LNCAP (cell line): ENCODE results near the gene NAA38.

Experiments
- TF ChIP-seq, protein P1 (sequence below): fragments of 450-650 bp; IDR thresholded peaks from 2 replicates; pipeline ENCODE4 v1.5.1; 2017; ENCODE audit warnings: mild to moderate bottlenecking

The NAA38 gene

DNA sequence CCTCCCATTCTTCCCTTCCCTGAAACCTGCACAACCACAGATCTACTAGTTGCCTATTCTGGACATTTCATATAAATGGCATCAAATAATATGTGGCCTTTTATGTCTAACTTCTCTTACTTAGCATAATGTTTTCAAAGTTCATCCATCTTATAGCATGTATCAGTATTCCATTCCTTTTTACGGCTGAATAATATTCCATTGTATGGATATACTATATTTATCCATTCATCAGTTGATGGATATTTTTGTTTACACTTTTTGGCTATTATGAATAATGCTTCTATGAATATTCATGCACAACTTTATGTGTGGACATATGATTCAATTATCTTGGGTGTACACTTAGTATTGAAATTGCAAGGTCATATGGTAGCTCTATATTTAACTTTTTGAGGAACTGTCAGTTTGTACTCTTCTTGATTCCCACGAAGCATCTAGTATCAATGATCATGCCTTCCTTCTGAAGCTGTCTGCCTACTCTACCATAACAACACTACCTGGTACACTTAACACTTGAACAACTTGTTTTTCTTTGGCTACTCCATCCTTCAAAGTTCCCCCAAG, 18.5 kb upstream of the NAA38 start:
- TF ChIP-seq, protein P1, sequence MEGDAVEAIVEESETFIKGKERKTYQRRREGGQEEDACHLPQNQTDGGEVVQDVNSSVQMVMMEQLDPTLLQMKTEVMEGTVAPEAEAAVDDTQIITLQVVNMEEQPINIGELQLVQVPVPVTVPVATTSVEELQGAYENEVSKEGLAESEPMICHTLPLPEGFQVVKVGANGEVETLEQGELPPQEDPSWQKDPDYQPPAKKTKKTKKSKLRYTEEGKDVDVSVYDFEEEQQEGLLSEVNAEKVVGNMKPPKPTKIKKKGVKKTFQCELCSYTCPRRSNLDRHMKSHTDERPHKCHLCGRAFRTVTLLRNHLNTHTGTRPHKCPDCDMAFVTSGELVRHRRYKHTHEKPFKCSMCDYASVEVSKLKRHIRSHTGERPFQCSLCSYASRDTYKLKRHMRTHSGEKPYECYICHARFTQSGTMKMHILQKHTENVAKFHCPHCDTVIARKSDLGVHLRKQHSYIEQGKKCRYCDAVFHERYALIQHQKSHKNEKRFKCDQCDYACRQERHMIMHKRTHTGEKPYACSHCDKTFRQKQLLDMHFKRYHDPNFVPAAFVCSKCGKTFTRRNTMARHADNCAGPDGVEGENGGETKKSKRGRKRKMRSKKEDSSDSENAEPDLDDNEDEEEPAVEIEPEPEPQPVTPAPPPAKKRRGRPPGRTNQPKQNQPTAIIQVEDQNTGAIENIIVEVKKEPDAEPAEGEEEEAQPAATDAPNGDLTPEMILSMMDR = no peak

DNA sequence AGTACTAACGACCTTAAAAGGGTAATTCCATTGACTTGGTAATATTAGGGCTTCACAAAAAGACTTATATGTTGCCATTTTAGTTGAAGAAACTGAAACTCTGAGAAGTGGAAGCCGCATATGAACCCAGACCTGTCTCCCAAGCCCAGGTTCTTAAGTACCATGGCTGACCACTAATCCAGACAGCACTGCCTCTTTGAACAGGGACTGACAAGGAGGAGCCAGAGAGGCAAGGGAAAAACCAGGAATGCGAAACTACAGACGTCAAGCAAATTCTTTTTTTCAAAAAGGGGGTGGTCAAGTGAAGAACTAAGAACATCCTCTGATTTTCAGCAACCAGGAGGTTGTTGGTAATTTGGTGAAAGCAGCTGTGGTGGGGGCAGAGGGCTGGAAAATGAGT, 15.7 kb upstream of the NAA38 start:
- TF ChIP-seq, protein P1 = no peak

DNA sequence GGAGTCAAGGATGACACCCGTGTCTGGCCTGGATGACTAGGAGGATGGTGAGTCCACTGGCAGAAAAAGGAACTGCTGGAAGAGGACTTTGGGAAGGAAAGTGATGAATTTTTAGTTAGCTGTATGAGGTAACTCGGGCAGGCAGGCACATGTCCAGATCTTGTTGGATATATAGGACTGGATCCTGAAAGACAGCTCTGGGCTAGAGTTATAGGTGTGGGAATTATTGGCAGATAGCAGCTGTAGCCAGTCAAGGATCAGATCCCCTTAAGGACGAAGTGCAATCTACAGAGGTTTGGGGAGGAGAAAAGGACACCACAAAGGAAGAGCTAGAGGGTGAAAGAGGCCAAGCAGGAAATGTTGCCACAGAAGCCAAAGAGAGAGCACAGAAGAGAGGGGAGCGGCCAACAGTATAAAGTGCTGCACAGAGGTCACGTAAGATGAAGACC, 10.5 kb upstream of the NAA38 start:
- TF ChIP-seq, protein P1 = no peak

DNA sequence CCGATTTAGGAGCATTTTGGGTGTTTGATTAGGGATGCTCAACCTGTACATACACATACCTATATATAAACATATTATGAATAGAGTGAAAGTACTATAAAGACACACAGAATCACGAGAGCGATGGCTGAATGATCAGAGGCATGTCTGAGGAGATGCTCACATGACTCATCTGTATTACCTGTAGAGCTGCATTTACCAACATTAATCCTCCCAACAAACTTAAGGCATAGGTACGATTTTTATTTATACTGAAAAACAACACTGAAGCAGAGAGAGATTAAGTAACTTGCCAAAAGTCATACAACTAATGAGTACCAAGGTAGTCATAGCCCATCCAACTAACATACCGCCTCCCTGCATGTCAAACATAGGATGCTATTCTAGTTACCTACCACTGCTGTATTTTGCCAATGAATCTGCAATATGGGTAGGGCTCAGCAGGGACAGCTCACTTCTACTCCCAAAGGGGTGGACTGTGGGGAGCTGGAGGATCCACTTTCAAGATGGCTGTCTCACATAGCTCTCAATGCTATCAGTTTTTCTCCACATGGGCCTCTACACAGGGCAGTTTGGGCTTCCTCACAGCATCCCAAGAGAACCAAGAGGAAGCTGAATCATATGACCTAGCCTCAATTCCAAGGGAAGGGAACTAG, 7.8 kb upstream of the NAA38 start:
- TF ChIP-seq, protein P1 = no peak

DNA sequence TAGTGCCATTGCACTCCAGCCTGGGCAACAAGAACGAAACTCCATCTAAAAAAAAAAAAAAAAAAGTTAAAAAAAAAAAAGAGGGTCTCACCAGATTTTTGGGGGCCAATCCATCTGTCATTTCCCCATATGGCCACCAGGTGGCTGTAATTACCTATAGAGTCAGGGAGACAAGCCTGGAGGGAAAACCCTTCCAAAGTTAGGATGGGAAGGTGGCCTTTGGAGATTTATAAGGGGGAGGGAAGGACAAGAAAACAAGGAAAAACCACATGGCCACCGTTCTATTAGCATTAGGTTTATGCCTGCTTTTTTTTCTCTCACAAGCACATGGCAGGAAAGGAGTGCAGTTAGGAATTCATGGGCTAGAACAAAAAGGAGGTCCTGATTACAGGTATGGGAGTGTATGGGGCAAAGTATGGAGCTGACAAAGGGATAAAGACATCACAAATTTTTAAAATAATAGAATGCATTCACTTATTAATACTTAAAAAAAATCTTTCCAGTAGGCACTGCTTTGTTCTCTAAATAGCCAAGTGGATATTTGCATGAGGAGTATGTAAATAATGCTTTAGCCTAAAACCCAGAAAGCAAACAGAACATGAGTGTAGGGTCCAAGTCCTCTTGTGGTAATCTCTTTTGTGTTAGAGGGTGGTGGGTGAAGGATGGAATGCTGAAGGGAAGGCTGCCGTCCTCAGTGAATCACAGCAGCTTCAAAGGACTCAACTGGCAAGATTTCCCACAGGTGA, 5.5 kb upstream of the NAA38 start:
- TF ChIP-seq, protein P1 = peak; percentile 80

DNA sequence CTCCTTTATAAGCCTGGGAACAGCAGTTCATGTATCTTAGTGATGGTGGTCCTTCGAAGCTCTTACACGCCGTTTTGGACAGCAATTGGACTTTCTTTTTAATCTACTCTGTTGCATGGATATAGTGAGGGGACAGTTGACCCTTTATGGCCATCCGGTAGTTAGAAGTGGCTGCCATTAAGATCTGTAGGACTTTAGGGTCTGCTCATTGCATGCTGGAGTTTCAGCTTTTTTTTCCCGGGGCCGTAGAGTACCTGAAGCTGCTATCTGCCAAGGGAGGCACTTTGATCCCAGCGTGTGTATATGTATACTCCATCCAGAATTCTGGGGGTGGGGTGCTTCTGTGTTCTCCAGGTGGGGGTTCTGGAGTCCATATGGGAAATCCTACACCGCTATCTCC, 1.7 kb upstream of the NAA38 start:
- TF ChIP-seq, protein P1 = no peak

DNA sequence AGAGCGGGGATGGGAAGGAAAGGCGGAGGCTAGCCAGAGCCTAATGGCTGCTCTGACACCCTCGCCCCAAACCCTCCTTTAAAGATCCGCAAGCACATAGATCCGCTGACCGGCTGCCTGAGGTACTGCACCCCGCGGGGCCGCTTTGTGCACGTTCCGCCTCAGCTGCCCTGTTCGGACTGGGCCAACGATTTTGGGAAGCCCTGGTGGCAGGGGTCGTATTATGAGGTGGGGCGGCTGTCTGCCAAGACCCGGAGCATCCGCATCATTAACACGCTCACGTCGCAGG, 1.1 kb upstream of the NAA38 start:
- TF ChIP-seq, protein P1 = peak; percentile 32; the same call in 1 of the 2 replicates
